NCI-H2171 (cell line): Measurements from ENCODE around the gene GNAI2.
"Not testable (repeated sequence)": the region's sequence is repeated elsewhere in the genome, so short reads cannot be mapped to it uniquely, and the experiment has no call there.

ENCODE experiments used
- DNase-seq: peaks from one replicate; lab custom pipeline; 2025; lab: John Stamatoyannopoulos, UW

GNAI2 gene

DNA sequence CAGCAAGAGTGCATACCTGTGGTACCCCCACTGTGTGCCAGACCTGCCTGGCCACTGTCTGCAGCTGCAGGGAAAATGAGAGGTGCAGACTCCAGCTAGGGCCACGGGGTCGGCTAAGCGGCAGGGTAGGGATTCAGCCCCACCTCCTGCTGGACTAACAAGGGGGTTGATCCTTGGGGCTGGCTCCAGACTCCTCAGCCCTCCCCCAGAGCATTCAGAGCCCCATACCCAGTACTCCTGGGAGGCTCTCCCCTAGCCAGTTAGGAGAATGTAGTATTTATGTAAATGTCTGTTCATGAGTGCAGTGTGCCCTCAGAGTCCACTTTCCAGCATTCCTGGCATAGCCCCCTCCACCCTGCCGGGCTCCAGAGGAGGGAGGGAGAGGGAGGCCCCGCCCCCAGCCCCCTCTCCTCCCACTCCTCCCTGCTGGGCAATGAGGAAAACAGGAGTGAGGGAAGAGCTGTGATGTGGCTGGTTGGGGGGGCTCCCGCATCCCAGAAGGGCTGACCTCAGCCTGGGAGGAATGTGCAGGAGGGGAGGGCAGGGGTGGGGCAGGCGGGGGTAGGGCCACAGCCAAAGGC, 28.5 kb downstream of the GNAI2 start:
- DNase-seq = no peak

DNA sequence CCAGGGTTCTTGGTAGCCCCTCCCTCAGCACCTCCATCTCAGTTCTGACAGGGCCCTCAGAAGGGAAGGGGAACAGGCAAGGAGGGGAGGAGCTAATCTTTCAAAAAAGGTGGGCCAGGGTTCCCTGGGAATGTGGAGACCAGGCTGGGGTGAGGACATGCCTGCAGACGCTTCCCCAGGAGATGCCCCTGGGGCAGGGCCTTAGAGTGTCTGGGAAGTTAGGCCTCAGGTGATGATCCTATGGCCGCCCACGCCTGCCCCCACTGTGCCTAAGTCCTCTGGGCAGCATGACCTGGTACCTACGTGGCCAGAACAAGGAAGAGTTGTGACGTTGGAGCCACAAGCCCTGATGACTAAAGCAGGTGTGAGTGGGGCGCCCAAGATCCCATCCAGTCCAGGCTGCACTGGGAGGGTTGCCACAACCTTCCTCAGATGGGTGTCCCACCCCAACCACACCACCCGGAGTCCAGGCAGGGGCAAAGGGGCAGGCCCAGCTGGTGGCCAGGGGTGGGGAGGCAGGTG, 29.0 kb downstream of the GNAI2 start:
- no peak for DNase-seq

DNA sequence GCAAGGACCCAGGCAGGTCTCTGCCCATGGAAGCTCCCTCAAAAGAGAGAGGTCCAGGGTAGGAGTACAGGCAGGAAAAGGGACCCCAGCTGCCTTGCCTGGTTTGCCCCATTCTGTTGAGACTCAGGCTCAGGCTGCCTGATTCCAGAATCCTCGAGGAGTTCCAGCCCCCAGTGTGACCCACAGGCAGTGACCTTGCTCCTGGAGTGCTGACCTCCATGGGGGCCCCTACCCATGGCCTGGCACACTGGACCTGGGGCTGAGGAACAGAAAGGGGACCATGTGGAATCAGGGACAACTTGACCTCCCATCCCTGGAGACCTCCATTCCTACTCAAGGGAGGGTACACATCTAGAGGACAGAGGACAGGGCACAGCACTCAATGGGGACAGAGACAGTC, 29.6 kb downstream of the GNAI2 start:
- DNase-seq = no peak

DNA sequence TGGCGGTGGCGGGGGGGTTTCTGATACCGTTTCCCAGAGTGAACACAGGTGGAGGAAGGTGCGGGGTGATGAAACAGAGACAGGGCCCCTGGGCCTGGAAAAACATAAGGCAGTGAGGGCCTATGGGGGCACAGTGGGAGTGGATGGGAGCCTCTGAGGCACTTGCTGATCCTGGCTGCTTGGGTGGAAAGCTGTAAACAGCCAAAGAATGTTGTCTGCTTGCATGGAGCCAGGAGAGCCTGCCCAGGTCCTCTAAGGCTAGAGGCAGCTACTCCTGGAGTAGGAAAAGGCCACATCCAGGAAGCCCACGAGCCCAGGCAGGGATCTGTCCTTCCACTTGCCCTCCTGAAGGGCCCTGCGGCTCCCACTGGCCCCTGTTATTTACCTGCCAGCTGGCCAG, 30.0 kb downstream of the GNAI2 start:
- no peak for DNase-seq

DNA sequence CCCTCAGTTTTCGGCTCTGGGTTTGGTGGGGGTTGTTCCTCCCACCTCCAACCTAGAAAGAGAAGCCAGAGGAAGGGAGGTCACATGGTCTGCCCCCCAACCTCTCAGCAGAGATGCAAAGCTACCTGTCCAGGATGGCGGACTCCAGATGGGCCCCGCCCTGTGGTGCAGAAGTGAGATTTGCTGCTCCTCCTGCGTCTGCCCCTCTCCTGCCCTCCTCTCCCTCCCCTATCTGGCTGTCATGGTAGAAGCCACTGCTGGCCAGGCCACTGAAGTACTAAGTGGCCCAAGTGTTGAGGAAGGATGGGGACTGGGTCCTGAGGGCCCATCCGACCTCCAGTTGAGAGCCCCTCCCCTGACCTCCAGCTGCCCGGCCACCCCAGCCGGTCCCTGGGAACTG, 30.8 kb downstream of the GNAI2 start:
- no peak for DNase-seq

DNA sequence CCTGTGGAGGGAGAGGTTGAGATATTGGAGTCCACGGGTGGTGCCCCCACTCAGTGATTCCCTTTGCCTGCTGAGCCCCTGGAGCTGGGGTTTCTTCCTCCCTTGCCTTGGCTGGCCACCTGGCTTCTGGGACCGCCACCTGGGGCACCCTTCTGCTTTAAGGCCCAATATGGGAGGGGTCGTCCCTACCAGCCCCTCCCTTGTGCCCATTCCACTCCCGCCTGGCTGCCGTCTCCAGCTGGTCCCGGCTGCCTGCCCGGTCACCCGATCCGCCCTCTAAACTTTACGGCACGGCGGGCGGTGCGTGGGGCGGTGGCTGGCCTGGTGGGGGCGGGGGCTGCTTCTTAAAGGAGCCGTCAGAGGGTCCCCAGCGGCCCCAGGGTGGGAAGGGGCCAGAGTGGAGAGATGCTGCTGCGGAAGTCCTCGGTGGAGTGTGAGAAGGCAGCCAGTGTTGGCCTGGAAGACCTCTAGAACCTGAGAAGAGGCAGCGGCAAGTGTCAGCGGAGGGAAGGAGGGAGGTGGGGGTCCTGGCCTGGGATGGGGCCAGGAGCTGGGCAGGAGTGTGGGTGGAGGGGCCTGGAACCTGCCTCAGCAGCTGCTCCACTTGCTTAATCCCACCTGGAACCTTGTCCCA, 31.4 kb downstream of the GNAI2 start:
- DNase-seq = no peak

DNA sequence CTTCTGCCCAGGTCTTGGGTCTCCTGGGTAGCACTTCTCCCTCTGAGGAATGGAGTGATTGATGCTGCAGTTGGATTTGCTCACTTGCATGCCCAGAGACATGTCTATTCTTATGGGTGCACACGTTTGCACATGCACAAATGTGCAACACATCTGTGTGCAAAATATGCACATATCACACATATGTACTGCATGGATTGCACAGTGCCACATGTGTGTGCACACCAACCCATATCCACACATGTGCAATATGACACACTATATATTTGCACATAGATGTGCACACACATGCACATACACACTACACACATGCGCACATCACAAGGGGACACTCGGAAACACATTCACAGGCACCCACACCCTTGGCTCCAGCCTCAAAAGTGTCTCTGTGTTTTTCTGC, 32.3 kb downstream of the GNAI2 start:
- DNase-seq = no peak

DNA sequence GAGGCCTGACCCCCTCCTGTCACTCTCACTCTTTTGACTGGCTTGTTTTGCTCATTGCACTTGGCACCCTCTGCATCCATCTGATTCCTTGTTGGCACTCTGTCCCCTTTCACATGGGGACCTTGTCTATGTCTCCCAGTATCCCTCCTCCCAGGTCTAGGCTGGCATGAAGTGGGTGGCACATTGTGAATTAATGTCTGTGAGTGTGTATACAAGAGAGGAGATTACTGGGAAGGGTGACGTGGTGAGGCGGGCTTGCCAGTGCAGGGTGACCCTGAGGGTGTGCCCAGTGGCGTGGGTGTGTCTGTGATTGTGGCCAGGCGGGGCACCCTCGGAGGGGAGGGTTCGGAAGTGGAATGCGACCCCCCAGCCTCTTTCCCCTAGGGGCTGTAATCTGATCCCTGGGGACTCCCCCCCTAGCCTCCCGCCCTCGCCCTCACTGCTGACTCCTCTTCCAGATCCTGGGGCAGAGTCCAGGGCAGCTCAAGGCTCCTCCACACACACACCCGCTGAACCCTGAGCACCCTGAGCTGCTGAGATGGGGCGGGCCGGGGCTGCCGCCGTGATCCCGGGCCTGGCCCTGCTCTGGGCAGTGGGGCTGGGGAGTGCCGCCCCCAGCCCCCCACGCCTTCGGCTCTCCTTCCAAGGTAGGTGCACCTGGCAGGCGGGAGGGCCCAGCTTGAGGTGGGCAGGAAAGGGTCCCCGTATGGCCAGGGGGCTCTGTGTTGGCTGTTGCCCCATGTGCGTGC, 32.9 kb downstream of the GNAI2 start, which contains the start of gene SEMA3B:
TSS of gene SEMA3B (plus strand) at position 445 of the 749 bp plus-strand sequence. CDS start at position 539, 94 bp downstream.
- no peak for DNase-seq

DNA sequence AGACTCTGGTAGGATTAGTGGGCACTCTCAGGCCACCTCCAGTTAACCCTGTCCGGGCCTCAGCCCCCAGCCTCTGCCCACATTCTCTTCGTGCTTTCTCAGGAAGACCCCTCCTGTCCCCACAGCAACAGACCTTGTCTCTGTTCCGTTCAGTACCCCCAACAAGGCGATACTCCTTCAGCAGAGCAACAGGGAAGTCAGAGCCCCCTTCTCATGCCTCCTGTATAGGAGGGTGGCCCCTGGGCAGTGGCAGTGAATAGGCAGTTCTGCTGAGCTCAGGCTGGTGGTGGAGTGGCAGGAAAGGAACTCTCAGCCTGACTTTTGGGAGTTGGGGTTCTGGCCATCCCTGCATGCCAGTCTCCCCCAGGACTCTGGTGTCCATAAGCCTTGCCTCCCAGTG, 33.5 kb downstream of the GNAI2 start:
- DNase-seq = no peak

DNA sequence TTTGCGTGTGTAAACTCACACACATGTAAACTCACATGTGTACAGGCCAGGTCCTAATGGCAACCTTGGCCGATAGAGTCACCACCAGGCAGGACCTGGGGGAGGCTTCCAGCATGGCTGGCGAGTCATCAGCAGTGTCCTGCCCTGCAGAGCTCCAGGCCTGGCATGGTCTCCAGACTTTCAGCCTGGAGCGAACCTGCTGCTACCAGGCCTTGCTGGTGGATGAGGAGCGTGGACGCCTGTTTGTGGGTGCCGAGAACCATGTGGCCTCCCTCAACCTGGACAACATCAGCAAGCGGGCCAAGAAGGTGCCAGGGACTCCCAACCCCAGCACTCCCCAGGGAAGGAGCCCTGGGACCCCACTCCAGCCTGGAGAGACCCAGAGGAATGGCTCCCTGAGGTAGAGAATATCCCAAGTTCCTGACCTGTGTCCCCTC, 34.0 kb downstream of the GNAI2 start:
- DNase-seq = no peak

DNA sequence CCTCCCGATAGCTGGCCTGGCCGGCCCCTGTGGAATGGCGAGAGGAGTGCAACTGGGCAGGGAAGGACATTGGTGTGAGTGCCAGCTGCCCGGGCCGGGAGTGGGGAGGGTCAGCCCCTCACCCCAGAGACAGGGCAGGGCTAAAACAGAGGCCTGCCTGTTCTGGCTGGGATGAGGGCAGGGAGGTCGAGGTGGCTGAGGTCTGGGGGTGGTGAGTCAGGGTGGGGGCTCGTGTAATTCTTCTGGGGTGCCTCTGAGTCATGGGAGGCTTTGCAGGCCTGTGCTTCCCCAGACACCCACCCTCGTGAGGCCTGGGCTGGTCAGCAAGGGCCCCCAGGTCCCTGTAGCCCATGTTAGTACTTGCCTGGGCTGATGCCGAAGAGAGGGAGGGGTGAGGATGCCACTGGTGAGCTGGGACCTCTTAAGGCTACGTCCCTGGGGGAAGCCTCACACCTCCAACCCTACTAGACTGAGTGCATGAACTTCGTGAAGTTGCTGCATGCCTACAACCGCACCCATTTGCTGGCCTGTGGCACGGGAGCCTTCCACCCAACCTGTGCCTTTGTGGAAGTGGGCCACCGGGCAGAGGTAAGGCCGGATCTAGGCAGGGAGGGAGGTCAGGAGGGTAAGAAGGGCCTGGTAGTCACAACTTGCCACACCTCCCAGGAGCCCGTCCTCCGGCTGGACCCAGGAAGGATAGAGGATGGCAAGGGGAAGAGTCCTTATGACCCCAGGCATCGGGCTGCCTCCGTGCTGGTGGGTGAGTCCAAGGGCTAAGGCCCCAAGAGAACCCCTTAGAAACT, 34.6 kb downstream of the GNAI2 start:
- no peak for DNase-seq

DNA sequence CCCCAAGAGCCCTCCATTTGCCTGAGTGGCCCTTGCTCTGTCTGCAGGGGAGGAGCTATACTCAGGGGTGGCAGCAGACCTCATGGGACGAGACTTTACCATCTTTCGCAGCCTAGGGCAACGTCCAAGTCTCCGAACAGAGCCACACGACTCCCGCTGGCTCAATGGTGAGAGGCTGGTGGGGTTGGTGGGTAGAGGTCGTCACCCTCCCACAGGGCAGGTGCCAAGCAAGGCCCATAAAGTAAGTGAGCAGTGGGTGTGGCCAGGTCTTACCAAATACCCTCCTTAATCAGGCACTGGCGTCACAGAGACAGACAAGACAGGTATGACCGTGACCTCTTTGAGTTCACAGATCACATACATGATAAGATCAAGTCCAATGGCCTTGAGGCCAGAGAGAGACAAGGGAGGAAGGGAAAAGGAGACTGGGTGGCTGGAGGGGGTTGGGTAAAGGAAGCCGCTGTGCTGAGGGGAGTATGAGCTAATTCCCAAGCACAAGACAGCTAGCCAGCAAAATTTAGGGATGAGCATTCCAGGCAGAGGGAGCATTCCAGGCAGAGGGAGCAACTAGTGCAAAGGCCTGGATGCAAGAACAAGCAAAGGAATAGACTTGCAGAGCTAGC, 35.4 kb downstream of the GNAI2 start:
- DNase-seq = no peak

DNA sequence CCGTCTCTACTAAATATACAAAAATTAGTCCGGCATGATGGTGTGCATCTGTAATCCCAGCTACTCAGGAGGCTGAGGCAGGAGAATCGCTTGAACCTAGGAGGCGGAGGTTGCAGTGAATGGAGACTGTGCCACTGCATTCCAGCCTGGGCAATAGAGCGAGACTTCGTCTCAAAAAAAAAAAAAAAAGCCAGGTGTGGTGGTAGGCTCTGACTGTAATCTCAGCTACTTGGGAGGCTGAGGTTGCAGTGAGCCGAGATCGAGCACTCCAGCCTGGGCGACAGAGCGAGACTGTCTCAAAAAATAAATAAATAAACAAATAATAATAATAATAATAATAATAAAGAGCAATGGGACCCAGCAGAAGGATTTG, 36.5 kb downstream of the GNAI2 start:
- not testable (repeated sequence) for DNase-seq

DNA sequence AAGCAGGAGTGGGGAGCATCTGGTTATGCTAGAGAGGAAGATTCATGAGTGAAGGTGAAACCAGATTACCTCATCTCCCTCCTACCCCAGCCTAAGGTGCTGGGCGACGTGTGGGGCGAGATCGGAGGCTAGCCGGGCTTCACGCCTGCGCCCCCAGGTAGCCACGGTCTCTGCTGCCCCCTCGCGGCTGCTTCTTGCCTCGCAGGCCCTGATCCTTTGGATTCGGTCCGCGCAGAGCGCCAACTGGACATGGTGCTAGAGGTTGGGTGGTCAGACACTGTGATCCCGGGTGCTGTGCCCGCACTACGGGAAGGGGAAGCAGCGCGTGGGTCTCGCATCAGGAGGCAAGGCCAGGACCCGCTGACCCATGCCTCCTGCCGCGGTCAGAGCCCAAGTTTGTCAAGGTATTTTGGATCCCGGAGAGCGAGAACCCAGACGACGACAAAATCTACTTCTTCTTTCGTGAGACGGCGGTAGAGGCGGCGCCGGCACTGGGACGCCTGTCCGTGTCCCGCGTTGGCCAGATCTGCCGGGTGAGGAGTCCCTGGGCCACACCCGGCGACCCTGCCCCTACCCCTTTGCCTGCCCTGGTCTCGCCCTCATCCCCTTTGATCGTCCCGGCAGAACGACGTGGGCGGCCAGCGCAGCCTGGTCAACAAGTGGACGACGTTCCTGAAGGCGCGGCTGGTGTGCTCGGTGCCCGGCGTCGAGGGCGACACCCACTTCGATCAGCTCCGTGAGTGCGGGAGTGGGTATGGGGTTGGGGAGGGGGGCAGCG, 37.1 kb downstream of the GNAI2 start:
- peak; percentile 35 for DNase-seq

DNA sequence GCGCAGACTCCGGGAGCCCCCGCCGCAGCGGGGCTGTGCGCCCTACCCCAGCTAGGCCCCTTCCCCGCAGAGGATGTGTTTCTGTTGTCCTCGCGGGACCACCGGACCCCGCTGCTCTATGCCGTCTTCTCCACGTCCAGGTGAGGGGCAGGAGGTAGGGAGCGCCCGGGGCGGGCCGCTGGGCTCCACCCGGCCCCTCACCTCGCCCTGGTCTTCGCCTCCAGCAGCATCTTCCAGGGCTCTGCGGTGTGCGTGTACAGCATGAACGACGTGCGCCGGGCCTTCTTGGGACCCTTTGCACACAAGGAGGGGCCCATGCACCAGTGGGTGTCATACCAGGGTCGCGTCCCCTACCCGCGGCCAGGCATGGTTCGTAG, 37.7 kb downstream of the GNAI2 start:
- no peak for DNase-seq

DNA sequence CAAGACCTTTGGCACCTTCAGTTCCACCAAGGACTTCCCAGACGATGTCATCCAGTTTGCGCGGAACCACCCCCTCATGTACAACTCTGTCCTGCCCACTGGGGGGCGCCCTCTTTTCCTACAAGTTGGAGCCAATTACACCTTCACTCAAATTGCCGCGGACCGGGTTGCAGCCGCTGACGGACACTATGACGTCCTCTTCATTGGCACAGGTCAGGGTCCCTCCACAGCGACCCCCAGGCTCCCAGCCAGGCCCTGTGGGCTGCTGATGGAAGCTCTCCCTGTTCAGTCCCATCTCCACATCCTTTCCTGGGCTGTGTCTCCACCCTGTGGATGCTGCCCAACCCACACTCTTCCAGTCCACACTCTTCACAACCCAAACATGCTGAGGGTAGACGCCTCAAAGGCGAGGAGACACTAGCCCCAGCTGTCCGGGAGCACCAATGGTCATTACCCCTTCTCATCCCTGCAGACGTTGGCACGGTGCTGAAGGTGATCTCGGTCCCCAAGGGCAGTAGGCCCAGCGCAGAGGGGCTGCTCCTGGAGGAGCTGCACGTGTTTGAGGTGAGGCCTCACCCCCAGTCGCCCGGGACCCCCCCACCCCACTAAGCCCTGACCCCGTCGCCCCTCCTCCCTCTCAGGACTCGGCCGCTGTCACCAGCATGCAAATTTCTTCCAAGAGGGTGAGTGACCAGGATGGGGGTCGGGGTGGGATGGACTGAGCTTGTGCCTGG, 38.5 kb downstream of the GNAI2 start:
- DNase-seq = no peak

DNA sequence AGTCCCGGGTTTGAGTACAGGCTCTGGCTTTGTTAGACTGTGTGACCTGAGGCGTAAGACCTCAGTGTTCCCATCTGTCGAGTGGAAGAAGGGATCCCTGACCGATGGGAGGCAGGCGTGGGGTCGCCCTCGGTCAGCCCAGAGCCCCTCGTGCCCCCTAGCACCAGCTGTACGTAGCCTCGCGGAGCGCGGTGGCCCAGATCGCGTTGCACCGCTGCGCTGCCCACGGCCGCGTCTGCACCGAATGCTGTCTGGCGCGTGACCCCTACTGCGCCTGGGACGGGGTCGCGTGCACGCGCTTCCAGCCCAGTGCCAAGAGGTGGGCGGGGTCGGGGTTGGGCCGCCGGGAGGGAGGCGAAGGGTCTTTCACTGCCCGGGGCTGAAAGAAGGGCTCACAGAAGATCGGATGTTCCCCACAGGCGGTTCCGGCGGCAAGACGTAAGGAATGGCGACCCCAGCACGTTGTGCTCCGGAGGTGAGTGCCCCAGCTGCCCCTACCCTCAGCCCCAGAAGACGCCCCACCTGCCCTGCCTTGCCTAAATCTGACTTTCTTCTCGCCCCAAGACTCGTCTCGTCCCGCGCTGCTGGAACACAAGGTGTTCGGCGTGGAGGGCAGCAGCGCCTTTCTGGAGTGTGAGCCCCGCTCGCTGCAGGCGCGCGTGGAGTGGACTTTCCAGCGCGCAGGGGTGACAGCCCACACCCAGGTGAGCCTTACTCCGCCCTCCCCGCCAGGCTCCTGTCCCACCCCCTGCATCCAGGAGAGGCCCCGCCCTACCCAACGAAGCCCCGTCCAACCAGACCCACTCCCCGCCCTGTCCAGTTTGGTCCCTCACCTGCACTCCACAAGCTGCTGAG, 39.4 kb downstream of the GNAI2 start:
- no peak for DNase-seq

DNA sequence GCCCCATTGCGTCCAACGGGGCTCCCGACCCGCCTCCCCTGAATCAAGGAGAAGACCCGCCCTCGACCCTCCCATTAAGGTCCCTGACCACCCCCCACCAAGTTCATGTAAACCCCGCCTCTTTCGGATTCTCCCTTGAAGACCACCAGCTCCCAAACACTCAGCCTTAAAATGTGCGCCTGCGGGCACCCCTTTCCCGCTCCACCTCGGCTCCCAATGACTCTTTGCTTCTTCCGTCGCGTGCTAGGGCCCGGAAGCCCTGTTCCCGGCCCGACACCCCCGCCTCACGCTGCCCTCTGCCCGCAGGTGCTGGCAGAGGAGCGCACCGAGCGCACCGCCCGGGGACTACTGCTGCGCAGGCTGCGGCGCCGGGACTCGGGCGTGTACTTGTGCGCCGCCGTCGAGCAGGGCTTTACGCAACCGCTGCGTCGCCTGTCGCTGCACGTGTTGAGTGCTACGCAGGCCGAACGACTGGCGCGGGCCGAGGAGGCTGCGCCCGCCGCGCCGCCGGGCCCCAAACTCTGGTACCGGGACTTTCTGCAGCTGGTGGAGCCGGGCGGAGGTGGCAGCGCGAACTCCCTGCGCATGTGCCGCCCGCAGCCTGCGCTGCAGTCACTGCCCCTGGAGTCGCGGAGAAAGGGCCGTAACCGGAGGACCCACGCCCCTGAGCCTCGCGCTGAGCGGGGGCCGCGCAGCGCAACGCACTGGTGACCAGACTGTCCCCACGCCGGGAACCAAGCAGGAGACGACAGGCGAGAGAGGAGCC, 40.2 kb downstream of the GNAI2 start:
- DNase-seq = no peak

DNA sequence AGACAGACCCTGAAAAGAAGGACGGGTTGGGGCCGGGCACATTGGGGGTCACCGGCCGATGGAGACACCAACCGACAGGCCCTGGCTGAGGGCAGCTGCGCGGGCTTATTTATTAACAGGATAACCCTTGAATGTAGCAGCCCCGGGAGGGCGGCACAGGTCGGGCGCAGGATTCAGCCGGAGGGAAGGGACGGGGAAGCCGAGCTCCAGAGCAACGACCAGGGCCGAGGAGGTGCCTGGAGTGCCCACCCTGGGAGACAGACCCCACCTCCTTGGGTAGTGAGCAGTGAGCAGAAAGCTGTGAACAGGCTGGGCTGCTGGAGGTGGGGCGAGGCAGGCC, 40.7 kb downstream of the GNAI2 start:
- DNase-seq = no peak
